CD4-positive, alpha-beta T cell treated with Interleukin-6 at 100 ng/mL for 8 hours (primary cell): ENCODE measurements around the gene MSI2.

Source experiments
- DNase-seq: peaks from one replicate; pipeline ENCODE4 v3.0.0-alpha.2; 2020; ENCODE audit warnings: mixed read lengths, low spot score

The MSI2 gene

GRCh38 chr17:57599271-57600045, 343.1 kb downstream of the MSI2 start:
- DNase-seq: peak; percentile 40

- peak; percentile 76 for DNase-seq
Measured at GRCh38 chr17:57600074-57600473, 343.8 kb downstream of the MSI2 start.

- DNase-seq: no peak
Measured at GRCh38 chr17:57601143-57601735, 344.9 kb downstream of the MSI2 start.

- no peak for DNase-seq
Measured at GRCh38 chr17:57602896-57603295, 346.6 kb downstream of the MSI2 start.

GRCh38 chr17:57603546-57603945, 347.2 kb downstream of the MSI2 start:
- no peak for DNase-seq

DNA sequence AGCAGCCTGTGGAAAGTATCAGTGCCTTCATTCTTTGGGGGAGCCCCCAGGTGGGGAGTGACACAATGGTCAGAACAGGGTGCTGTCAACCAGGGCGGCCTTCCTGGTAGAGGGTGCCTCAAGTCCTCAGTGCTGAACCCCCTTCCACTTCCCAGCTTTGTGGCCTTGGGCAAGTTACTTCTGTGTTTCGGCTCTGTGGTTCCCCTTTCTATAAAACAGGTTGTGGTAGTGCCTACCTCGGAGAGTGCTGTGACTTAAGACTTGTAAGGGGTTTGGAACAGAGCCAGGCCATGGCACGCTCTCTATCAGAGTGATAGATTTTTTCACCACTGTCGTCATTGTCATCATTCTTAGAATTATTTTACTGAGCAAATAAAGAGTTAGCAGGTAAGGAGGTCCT, 347.7 kb downstream of the MSI2 start:
- DNase-seq: peak; percentile 88

GRCh38 chr17:57604771-57605674, 348.7 kb downstream of the MSI2 start:
- no peak for DNase-seq

DNA sequence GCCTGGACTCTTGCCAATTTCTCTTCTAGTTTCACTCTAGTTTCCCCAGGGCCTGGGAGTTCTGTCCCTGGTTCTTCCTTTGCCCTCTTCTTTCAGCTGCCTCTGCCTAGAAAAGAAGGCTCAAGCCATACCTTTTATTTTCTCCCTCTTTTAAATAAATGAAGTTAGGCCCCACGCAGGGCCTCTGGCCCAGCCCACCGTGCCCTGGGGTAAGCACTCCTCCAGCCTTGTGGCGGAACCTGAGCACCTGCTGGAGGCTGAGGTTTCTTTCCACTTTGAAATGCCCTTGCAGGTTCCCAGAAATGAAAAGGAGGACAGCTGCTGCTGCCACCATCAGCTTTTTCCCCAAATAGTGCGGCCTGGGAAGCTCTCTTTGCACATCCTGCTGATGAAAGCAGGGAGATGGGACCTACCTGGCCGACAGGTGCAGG, 349.4 kb downstream of the MSI2 start:
- peak; percentile 62 for DNase-seq

DNA sequence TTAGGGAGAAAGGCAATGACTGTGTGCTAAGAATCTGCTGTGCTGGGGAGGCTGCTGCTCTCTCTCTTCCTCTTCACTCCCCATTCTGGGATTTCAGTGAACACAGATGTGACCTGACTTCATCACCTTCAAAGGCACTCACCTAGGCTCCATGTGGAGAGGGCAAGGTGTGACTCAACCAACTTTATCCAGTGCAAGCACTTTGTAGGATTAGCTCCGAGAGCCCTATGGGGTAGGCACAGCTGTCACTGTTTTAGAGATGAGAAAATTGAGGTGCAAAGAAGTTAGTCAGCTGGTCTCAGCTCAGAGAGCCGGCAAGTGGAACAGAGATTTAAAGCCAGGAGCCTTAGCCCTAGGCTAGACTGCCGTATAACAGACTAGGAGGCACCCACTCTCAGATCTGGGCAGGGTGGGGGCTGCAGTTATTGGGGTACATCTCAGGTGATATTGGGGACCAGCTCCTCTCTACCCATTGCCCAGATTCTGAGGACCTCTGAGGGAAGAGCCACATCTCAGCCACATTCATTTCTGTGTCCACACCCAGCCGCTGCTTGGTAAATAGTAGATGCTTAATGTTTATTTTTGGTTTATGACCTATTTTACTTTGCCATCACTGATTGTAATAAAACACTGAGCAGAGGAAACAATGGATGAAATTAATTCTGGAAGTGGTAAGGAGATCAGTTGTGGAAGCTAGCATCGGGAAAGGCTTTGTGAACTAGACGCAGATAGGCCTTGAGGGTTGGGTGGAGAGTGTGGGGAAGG, 350.0 kb downstream of the MSI2 start:
- no peak for DNase-seq

DNA sequence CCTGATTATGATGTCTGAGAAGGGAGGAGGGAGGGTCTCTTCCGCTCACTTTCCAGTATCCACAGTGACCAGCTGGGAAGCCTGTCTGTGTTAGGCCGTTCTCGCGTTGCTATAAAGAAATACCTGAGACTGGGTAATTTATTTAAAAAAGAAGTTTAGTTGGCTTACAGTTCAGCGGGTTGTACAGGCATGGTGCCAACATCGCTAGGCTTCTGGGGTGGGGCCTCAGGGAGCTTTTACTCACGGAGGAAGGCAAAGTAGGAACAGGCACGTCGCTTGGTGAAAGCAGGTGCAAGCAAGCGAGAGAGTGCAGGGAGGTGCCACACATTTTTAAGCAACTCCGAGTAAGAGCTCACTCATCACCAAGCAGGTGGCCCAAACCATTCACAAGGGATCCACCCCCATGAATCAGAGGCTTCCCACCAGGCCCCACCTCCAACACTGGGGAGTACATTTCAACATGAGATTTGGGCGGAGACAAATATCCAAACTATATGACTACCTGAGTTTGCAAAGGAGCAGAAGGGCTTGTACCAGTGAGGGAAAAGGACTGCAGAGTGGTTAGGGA, 351.3 kb downstream of the MSI2 start:
- no peak for DNase-seq

- no peak for DNase-seq
Measured at GRCh38 chr17:57608369-57609124, 352.2 kb downstream of the MSI2 start.

- no peak for DNase-seq
Measured at GRCh38 chr17:57609125-57609877, 353.0 kb downstream of the MSI2 start.

DNA sequence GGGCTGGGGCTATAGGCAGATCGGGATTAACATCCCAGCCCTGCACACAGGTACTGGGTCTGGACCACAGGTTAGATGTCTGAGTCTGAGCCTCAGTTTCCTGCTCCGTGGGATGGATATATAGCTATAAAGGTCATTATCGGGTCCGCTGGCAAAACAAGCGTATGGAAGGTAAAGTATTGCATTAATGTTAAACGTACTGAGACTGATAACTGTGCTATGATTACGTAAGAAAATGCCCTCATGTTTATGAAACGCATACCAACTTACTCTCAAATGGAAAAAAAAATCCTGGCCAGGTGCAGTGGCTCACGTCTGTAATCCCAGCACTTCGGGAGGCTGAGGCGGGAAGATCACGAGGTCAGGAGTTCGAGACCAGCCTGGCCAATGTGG, 353.6 kb downstream of the MSI2 start:
- no peak for DNase-seq

- peak; percentile 25 for DNase-seq
Measured at GRCh38 chr17:57612202-57613071, 356.1 kb downstream of the MSI2 start.

DNA sequence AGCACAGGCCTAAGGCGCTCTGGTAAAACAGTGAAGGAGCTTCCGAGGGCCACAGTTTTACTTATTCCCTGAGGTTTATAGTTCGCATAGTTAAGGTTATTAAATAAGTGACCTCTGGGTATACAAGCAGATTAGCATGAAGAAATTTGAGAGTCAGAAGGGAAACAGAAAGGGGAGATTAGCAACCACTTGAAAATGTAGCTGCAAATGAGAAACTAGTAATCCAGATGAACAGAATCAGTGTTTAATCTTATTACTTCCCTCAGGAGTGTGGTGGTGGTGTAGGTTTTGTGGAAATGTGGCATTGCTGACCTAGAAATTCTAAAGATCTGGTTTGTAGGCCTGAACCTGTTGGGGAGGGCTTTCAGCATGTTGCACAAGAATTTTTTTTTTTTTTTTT, 358.4 kb downstream of the MSI2 start:
- DNase-seq: no peak

DNA sequence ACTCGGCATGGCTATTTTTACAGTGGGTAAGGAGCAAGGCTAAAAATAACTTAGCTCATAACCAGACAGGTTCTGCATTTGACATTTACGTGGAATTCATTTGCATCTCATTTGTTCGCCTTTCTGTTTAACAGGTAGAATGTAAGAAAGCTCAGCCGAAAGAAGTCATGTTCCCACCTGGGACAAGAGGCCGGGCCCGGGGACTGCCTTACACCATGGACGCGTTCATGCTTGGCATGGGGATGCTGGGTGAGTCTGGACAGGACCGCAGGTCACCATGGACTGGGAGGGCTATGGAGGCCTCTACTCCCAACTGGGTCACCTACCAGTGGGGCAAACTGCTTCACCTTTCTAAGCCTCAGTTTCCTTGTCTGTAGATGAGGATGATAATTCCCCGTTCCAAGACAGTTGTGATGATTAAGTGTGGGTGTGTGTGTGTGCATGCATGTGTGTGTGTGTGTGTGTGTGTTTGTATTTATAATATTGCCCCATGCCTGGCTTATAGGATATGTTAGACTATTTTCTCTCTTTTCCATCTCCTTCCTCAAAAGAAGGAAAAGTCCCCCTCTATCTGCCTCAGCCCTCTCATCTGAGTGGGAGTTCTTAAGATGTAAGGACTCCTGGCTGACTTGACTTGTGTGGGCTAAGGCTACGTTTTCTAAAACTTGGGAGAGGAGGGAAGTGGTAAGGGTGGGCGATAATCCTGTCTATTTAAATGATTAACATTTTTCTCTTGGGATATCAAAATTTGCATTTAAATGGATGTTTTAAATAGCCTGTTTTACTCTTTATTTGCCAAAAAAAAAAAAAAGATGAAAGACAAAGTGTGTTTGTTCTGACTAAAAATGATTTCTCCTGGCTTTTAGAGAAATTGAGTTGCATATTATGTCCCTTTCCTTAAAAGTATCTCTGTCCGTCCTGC, 359.8 kb downstream of the MSI2 start:
- no peak for DNase-seq

GRCh38 chr17:57617218-57617617, 360.9 kb downstream of the MSI2 start:
- DNase-seq: no peak
